ENCODE data around the gene NOC3L.

- TF ChIP-seq POLR2A (IDR thresholded peaks at IDR 0.05): no peak
- TF ChIP-seq CTCF (IDR thresholded peaks at IDR 0.05): no peak
Measured at GRCh38 chr10:94353336-94353735, 9.4 kb downstream of the NOC3L start.
